ENCODE data around the gene RFPL2.
"Not testable (repeated sequence)": the region's sequence is repeated elsewhere in the genome, so short reads cannot be mapped to it uniquely, and the experiment has no call there.

Gene RFPL2

GRCh38 chr22:32157632-32158031 is 47.2 kb downstream of the RFPL2 start:
- not testable (repeated sequence) for H3K9me3 Mint-ChIP-seq, H3K27ac Mint-ChIP-seq, ATAC-seq, H3K4me3 Mint-ChIP-seq, H3K36me3 Mint-ChIP-seq, H3K27me3 Mint-ChIP-seq, H3K4me1 Mint-ChIP-seq

DNA sequence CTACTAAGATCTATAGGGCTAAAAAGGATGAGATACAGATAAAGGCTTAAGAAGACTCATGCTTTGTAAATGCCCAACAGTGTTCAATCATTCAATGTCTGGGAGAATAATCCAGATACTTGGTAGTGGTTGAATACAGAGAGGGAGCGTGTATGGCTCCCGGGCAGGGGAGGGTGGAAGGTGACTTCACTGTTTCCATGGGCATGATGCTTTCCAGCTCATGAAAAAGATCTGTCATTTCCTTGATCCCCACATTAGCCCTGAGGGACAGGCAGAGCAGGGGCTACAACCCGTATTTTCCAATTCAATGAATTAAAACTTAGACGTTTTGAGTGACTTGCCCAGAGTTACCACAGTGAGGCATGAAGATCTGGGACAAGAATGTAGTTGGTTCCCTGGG is 50.1 kb downstream of the RFPL2 start:
- H3K27me3 Mint-ChIP-seq, H3K36me3 Mint-ChIP-seq, H3K4me1 Mint-ChIP-seq, H3K27ac Mint-ChIP-seq, H3K4me3 Mint-ChIP-seq, ATAC-seq, H3K9me3 Mint-ChIP-seq: not testable (repeated sequence)

DNA sequence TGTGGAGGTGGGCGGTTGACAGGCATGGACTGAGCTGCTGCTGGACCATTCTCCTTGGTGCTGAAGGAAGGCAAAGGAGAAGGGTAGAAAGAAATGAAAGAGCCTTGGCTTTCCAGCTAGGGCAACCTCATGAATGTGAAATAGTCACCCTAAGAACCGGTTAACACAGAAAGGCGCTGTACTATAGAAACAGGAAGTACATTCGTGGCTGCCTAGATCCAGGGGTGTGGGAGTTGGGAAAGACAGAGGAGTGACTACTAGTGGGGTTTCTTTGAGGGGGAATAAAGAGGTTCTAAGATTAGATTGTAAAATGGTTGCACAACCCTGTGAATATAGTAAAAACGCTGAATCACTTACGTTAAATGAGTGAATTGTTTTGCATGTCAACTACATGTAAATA is 53.2 kb downstream of the RFPL2 start:
- H3K27ac Mint-ChIP-seq, H3K27me3 Mint-ChIP-seq, H3K36me3 Mint-ChIP-seq, ATAC-seq, H3K9me3 Mint-ChIP-seq, H3K4me3 Mint-ChIP-seq: not testable (repeated sequence)
- peaks cover 19% of the 10 kb centered on the region for H3K4me1 Mint-ChIP-seq

- not testable (repeated sequence) for H3K4me3 Mint-ChIP-seq, ATAC-seq, H3K27ac Mint-ChIP-seq, H3K27me3 Mint-ChIP-seq, H3K36me3 Mint-ChIP-seq, H3K9me3 Mint-ChIP-seq
- H3K4me1 Mint-ChIP-seq = peaks cover 19% of the 10 kb centered on the region
Measured at GRCh38 chr22:32150647-32151046, 54.2 kb downstream of the RFPL2 start.

GRCh38 chr22:32148372-32148771 is 56.5 kb downstream of the RFPL2 start:
- not testable (repeated sequence) for H3K4me3 Mint-ChIP-seq, H3K36me3 Mint-ChIP-seq, H3K9me3 Mint-ChIP-seq, H3K27me3 Mint-ChIP-seq, H3K27ac Mint-ChIP-seq, ATAC-seq
- peaks cover 28% of the 10 kb centered on the region for H3K4me1 Mint-ChIP-seq

GRCh38 chr22:32147128-32147527 is 57.7 kb downstream of the RFPL2 start:
- not testable (repeated sequence) for H3K36me3 Mint-ChIP-seq, H3K27me3 Mint-ChIP-seq, H3K4me3 Mint-ChIP-seq, H3K9me3 Mint-ChIP-seq, H3K27ac Mint-ChIP-seq, ATAC-seq
- H3K4me1 Mint-ChIP-seq = peaks cover 28% of the 10 kb centered on the region

DNA sequence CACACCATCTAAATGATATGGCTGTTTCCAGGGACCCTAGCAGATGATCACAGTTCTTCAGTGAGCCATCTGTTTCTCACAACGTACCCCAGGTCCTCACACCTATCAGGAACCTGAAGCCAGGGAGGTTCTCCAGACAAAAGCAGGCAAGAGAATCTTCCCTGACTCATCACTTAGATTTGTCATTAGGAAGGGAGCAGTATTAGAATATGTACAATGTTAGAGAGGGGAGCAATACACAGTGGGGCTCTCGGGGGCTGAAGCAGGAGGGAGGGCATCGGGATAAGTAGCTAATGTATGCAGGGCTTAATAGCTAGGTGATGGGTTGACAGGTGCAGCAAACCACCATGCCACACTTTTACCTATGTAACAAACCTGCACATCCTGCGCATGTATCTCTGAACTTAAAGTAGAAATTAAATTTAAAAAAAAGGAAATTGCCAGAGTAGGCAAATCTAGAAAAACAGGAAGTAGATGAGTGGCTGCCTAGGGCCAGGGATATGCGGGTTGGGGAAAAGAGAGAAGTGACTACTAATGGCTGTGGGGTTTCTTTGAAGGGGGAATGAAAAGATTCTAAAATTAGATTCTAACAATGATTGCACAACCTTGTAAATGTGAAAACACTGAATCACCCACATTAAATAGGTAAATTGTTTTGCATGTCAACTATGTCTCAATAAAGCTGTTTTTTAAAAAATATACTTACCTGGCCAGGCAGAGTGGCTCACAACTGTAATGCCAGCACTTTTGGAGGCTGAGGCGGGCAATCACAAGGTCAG is 60.2 kb downstream of the RFPL2 start:
- H3K4me1 Mint-ChIP-seq = peaks cover 22% of the 10 kb centered on the region
- H3K27ac Mint-ChIP-seq = peak overlapping the region; percentile 25
- no peak overlapping the region for H3K4me3 Mint-ChIP-seq
- H3K9me3 Mint-ChIP-seq = peaks cover 7% of the 10 kb centered on the region
- peak; percentile 89 for ATAC-seq
- no peaks in the 10 kb centered on the region for H3K27me3 Mint-ChIP-seq
- no peaks in the 10 kb centered on the region for H3K36me3 Mint-ChIP-seq

- Mint-ChIP-seq H3K4me3 (no peak overlapping the region), H3K27me3 (no peaks in the 10 kb centered on the region)
Measured at GRCh38 chr22:32142600-32142999, 62.3 kb downstream of the RFPL2 start.

GRCh38 chr22:32140688-32141087 is 64.2 kb downstream of the RFPL2 start:
- not testable (repeated sequence) for H3K4me3 Mint-ChIP-seq, H3K27me3 Mint-ChIP-seq, ATAC-seq, H3K36me3 Mint-ChIP-seq, H3K27ac Mint-ChIP-seq, H3K9me3 Mint-ChIP-seq
- H3K4me1 Mint-ChIP-seq = peaks cover 27% of the 10 kb centered on the region

More at GRCh38 chr22:32142600-32142999, 62.3 kb downstream of the RFPL2 start:
- Mint-ChIP-seq H3K4me1 (peaks cover 23% of the 10 kb centered on the region), H3K27ac (no peak overlapping the region), H3K36me3 (no peaks in the 10 kb centered on the region), H3K9me3 (peaks cover 3% of the 10 kb centered on the region)
- no peak for ATAC-seq

Measured in stimulated activated memory B cell treated with anti-CD40 and anti-IgM and Interleukin-4, amounts not matched to agents 10 μg/mL and 1 μg/mL and 100 μg/mL, for 72 hours (primary cell).